Measurements from ENCODE around the gene KIAA1328.
A peak's percentile ranks its signal among the peaks of the same experiment; 100 is the strongest.
"Not testable (repeated sequence)": the region's sequence is repeated elsewhere in the genome, so short reads cannot be mapped to it uniquely, and the experiment has no call there.

Gene KIAA1328

GRCh38 chr18:36828630-36829361 is at the start of gene KIAA1328, which contains the start of gene TPGS2:
TSS of gene KIAA1328 (plus strand) at chr18:36829127. CDS start at chr18:36829139, 12 bp downstream.
TSS of gene TPGS2 (minus strand) at chr18:36829002. CDS start at chr18:36828767, 235 bp downstream.
- peak; percentile 87 for DNase-seq (ENCODE audit: low read depth)

- DNase-seq (ENCODE audit: low read depth) = no peak
Observed at GRCh38 chr18:36780748-36781147, 48.2 kb upstream of the KIAA1328 start.

DNA sequence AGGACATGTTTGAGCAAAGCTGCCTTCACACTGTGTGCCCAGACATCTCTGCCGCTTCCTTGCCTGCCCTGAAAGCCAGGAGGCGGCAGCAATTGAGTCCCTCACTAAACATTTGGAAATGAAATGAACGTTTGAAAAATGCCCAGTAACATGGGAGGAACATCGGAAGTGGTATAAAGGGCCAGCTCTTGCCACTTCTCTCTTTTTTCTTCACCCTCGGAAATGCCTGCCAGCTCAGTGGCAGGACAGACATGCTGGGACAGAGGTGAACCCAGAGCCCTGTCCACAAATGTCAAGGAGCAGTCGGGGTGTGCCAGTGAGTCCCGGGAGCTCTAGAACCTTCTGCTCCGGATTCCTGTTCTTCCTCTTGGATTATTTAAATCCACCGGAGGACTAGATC is 46.2 kb upstream of the KIAA1328 start:
- no peak for DNase-seq (ENCODE audit: low read depth)

GRCh38 chr18:36783792-36784191 is 45.1 kb upstream of the KIAA1328 start:
- no peak for DNase-seq (ENCODE audit: low read depth)

DNA sequence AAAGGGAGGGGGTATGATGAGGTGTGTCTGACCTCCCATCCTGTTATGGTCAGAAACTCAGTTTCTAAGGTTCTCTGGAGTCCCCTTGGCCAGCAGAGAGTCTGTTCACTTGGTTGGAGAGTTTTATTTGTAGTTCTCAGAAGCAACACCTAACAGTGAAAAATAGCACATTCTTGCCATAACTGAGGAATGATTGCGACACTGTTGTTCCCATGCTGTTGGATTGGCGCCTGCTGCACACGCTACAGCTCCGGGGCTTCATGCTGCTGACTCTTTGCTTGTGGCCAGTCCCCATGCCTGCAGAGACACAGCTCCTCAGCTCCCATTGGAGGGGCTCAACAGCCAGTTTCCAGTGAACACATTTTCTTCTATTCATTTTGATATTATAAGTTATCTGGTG is 42.2 kb upstream of the KIAA1328 start:
- DNase-seq (ENCODE audit: low read depth) = no peak

DNA sequence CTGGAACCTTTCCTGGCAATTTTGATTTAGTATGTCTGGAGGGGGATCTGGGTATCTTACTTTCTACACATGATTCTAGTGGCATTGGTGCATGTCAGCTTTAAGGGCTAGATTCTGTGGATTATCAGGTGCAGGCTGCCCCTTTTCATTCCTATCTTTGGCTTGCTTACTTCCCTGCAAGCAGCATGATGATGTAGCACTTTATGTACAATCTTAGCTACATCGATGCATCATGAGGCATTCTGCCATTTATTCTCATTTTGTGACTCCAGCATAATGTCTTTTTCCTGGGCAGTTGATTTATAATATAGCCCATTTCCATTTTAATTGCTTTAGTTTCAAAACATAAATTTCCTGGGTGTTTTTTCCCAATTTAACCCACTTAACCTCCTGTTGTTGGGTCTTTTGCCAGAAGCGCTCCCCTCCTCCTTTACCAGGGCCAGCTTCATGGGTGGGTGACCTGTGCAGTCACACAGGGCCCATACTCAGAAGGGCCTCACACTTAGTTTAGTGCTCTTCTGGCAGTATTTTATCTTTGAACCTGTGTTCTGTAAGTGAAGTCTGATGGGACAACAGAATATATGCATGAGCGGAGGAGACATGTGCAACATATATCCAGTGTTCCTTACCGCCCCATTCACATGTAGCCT is 36.2 kb upstream of the KIAA1328 start:
- DNase-seq (ENCODE audit: low read depth) = no peak

DNA sequence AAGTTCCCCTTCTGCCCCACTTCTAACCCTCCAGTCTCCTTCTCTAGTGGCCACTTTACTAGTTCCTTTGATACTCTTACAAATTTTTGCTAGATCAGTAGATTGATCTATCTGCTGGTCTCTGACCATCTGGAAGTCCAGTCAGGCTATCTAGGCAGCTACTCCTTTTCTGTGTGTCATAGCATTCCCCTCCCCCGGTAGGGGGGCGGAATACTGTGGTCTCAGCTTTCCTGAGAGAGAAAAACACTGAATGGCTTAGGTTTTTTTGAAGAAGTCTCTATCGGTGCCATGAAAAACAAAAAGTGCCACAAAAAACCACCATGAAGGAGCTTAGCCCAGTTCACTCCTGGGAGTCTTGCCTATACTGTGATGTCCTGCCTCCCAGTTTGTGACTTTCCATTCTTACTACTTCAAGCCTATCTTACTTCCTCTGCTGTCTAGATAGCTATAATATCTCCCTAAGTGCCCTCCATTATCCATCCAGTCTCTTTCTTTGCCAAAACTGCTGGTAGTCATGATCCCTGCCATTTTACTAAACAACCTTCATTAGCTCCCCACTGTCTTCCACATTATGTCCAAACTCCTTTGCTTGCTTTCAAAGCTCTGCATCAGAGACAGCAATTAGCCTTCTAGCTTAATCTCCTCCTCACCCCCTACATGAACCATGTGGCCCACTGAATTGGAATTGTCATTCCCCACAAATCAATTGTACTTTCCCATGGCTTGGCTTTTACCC is 30.0 kb upstream of the KIAA1328 start:
- DNase-seq (ENCODE audit: low read depth) = no peak

GRCh38 chr18:36805105-36805504 is 23.8 kb upstream of the KIAA1328 start:
- DNase-seq (ENCODE audit: low read depth) = no peak

GRCh38 chr18:36808681-36809080 is 20.2 kb upstream of the KIAA1328 start:
- DNase-seq (ENCODE audit: low read depth) = no peak

DNA sequence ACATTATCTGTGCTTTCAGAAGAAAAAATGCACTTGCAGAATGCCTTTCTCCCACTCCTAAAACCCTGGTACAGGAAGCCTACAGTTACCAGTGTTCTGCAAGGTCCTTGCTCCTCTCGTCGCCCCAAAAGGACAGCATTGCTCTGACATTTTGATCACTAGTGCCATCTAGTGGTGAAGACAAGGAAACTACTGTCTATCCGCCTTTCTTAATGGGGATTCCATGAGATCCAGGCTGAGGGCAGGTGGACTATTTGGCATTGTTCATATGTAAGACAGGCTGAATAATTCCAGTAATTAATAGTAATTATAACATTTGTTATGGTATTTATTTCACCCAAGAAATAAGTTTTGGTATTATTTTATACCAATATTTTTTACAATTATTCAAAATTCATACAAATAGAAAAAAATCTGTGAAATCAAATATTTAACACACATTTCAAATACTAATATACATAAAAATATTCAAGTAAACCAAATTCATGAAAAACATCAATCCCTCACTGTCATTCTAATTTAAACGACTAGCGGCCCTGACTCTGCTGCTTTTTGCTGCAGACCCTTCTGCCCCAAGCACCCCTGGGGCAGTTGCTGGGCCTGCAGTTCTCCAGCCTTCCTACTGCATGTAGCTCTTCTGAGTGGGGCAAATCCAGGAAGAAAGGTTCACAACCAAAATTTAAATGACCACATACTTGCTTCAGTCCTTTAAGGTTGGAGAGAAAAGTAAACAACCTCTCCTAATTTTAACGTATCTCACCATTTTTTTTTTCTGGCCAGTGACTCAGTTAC is 19.1 kb upstream of the KIAA1328 start:
- peak; percentile 1 for DNase-seq (ENCODE audit: low read depth)

DNA sequence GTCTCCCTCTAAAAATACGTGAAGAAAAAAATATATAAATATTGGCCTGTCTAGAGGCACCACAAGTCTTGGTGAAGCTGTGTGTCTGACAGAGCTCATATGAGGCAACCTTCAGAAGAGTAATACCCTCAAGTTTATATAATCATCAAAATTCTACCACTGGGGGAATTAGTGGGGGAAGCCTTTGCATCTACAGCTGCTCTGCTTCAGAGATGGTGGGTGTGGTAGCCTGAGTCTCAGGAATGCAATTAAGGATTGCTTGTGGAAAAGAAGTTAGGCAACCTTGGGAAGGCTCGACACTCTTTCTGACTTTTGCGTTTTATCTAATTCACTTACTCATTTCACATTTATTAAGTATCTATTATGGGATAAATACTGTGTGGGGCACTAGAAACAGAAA is 17.5 kb upstream of the KIAA1328 start:
- DNase-seq (ENCODE audit: low read depth) = no peak

GRCh38 chr18:36811955-36812354 is 17.0 kb upstream of the KIAA1328 start:
- DNase-seq (ENCODE audit: low read depth) = no peak

GRCh38 chr18:36812678-36813077 is 16.2 kb upstream of the KIAA1328 start:
- DNase-seq (ENCODE audit: low read depth) = no peak

DNA sequence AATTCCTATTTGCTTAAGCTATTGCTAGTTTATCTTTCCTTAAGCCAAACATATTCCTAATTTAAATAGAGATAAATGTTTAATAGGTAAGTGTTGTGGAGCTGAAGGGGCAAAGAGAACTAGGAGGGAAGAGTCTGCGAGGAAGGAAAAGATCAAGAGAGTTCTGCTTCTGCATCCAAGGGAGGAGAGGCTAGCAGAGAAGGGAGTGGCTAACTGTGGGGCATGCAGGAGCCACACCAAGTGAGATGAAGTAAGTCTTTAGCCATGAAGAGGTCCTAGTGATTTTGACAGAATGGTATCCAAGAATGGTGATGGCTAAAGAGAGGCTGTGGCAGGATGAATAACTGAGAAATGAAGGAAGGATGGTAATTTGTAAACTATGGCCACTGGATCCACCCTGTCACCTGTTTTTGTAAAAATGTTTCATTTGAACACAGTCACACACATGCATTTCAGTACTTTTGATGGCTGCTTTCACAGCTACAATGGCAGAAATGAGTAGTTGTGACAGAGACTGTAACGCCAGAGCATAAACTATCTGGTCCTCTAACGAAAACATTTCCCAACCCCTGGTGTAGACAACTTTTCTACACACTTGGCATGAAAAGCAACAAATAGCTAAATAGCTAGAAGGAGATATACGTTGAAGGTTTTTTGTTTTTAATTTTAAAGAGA is 15.7 kb upstream of the KIAA1328 start:
- no peak for DNase-seq (ENCODE audit: low read depth)

DNA sequence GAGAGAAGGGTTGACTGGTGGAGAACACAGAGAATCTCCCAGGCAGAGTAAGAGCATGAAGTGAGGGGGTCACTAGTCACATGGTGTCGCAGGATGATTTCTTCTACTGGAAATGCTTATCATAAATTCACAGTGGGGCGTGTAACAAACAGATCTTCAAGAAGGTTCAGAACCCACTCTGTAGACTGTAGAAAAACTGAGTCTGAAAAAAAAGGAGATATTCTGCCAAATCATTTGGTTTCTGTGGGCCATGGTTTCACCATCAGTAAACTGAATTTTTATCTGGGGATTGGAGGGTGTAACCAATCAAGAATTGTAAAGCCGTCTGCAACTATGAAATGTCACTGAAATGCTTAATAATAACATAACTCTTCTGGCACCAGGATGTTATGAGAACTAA is 15.1 kb upstream of the KIAA1328 start:
- DNase-seq (ENCODE audit: low read depth) = no peak

- no peak for DNase-seq (ENCODE audit: low read depth)
Observed at GRCh38 chr18:36814994-36815393, 13.9 kb upstream of the KIAA1328 start.

DNA sequence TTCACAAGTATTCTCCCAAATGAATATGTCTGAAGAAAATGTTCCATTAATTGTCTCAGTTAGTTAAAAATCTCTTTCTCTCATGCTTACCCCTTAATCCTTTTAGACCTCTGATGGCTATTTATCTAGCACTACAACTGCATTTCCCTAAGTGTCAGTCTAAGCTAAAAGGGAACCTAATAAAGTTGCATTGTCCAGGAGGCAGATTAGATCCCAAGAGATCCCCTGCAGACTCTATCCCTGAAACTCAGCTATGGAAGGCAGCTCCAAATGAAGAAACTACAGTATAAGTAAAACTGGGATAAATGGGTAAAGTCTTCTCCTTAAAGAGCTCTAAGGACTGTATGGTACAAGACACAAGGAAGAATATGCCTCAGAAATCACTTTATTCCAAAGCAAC is 12.8 kb upstream of the KIAA1328 start:
- not testable (repeated sequence) for DNase-seq (ENCODE audit: low read depth)

DNA sequence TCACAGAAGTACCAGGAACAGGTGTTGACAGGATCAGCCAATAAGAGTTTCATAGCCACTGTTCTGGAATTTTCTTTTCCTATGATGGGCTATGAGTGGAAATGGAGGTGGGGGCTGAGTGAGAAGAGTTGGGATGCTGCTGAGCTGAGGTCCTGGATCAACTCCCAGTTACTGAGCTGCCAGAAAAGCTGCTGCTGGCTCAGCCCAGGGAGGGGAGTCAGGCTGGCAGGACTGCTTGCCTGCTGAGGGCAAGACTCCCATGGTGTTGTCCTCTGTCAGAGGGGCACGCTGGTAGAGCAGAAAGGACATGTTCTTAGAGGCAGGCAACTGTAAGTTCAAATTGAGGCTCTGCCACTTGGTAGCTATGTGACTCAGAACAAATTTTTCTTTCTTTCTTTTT is 11.9 kb upstream of the KIAA1328 start:
- no peak for DNase-seq (ENCODE audit: low read depth)

DNA sequence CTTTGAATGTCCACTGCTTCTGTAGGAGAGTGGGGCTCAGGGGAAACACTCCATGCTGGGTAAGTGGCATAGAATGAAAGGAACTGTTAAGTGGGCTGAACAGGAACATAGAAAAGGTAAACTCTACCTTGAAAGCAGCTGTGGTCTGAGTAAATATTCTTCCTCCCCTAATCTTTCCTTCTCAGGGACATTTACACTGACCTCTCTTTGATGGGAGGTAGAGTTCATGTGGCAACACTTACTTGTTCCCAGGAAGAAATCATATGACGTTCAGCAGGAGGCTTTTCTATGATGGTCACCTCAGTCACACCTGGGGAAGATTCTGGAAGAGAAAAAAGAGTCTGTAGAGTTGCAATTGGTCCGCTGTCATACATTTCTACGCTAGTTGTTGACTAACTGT is 10.3 kb upstream of the KIAA1328 start:
- DNase-seq (ENCODE audit: low read depth) = no peak

GRCh38 chr18:36819621-36820020 is 9.3 kb upstream of the KIAA1328 start:
- no peak for DNase-seq (ENCODE audit: low read depth)

GRCh38 chr18:36821681-36822080 is 7.2 kb upstream of the KIAA1328 start:
- no peak for DNase-seq (ENCODE audit: low read depth)

DNA sequence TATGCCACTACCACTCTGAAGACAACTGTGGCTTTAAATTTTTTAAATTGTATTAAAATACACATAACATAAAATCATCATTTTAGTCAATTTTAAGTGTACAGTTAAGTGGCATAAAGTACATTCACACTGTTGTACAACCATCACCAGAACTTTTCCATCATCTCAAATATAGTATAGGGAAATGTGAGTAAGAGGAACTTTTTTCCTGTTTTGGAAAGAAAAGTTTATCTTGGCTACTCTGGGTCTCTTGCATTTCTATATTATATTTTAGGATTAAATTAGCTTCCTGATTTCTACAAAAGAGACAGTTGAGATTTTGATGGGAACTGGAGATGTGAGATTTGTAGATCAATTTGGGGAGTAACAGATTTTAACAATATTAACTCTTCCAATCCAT is 3.4 kb upstream of the KIAA1328 start:
- DNase-seq (ENCODE audit: low read depth) = no peak
